GM23248 (cell line): ENCODE measurements around the gene DNAAF5.

Source experiments
- EZH2 ChIP-seq: fragments of 200-600 bp; sonication (generic); IDR thresholded peaks from 2 replicates; pipeline ENCODE4 v1.6.1; 2018; ENCODE audit warnings: antibody characterized with exemption, mild to moderate bottlenecking; ENCODE audit not compliant: insufficient read depth, poor library complexity, severe bottlenecking
- EZH2phosphoT487 ChIP-seq: fragments of 200-600 bp; sonication (generic); IDR thresholded peaks from 2 replicates; pipeline ENCODE4 v1.6.1; 2018; ENCODE audit warnings: antibody characterized with exemption, moderate library complexity, mild to moderate bottlenecking, low read depth; ENCODE audit not compliant: insufficient read depth

- TF ChIP-seq EZH2phosphoT487 (no peak), EZH2 (no peak)
These were observed 102.5 kb downstream of the DNAAF5 start for GRCh38 chr7:828793-829561.
